HG03108 (cell line): ENCODE results near the gene LRRC8E.

Source experiments
- ATAC-seq: cut with Tn5 transposase; IDR thresholded peaks from one replicate; pipeline ENCODE4 v1.9.1; 2021; ENCODE audit warnings: moderate library complexity; ENCODE audit not compliant: unreplicated experiment

Gene LRRC8E

GRCh38 chr19:7867092-7867844, 21.0 kb upstream of the LRRC8E start:
- no peak for ATAC-seq

GRCh38 chr19:7868326-7868670, 20.0 kb upstream of the LRRC8E start:
- ATAC-seq = no peak

GRCh38 chr19:7868671-7869452, 19.4 kb upstream of the LRRC8E start:
- peak; percentile 57 for ATAC-seq

GRCh38 chr19:7869453-7869909, 18.8 kb upstream of the LRRC8E start:
- ATAC-seq = peak; percentile 28

- ATAC-seq = no peak
Observed at GRCh38 chr19:7869910-7870511, 18.3 kb upstream of the LRRC8E start.

GRCh38 chr19:7870571-7871436, 17.5 kb upstream of the LRRC8E start:
- ATAC-seq = no peak

- no peak for ATAC-seq
Observed at GRCh38 chr19:7871437-7872305, 16.6 kb upstream of the LRRC8E start.

GRCh38 chr19:7872306-7873204, 15.8 kb upstream of the LRRC8E start:
- no peak for ATAC-seq

GRCh38 chr19:7873304-7874075, 14.8 kb upstream of the LRRC8E start:
- ATAC-seq = no peak

- no peak for ATAC-seq
Observed at GRCh38 chr19:7874076-7874896, 14.0 kb upstream of the LRRC8E start, which contains the start of gene PRR36. TSS of gene PRR36 (minus strand) at chr19:7874390. CDS start at chr19:7873689, 701 bp downstream.

GRCh38 chr19:7874897-7875273, 13.4 kb upstream of the LRRC8E start:
- no peak for ATAC-seq

- ATAC-seq = no peak
Observed at GRCh38 chr19:7877249-7877836, 11.0 kb upstream of the LRRC8E start.

- ATAC-seq = no peak
Observed at GRCh38 chr19:7879111-7879807, 9.1 kb upstream of the LRRC8E start.

- ATAC-seq = no peak
Observed at GRCh38 chr19:7879836-7880235, 8.5 kb upstream of the LRRC8E start.

GRCh38 chr19:7881910-7882309, 6.4 kb upstream of the LRRC8E start:
- no peak for ATAC-seq

- no peak for ATAC-seq
Observed at GRCh38 chr19:7883105-7883504, 5.2 kb upstream of the LRRC8E start.
